ENCODE data around the gene PIPOX.

The PIPOX gene

GRCh38 chr17:29018788-29019474, 24.0 kb upstream of the PIPOX start:
- no peak overlapping the region for H3K4me3 ChIP-seq (replicated peaks; ENCODE audit: low read depth, low read length)

GRCh38 chr17:29019475-29020181, 23.3 kb upstream of the PIPOX start:
- DNase-seq (ENCODE audit: extremely low read depth, low read depth): no peak
- TF ChIP-seq CTCF (IDR thresholded peaks at IDR 0.05; ENCODE audit: low read depth, low read length, missing control alignments): no peak
- no peak overlapping the region for H3K4me3 ChIP-seq (replicated peaks; ENCODE audit: low read depth, low read length)

More at GRCh38 chr17:29018788-29019474, 24.0 kb upstream of the PIPOX start:
- TF ChIP-seq CTCF (IDR thresholded peaks at IDR 0.05; ENCODE audit: low read depth, low read length, missing control alignments): no peak
- no peak for DNase-seq (ENCODE audit: extremely low read depth, low read depth)

- H3K4me3 ChIP-seq (replicated peaks; ENCODE audit: low read depth, low read length): no peak overlapping the region
- DNase-seq (ENCODE audit: extremely low read depth, low read depth): no peak
- no peak for TF ChIP-seq CTCF (IDR thresholded peaks at IDR 0.05; ENCODE audit: low read depth, low read length, missing control alignments)
Observed at GRCh38 chr17:29020576-29020975, 22.4 kb upstream of the PIPOX start.

- no peak for DNase-seq (ENCODE audit: extremely low read depth, low read depth)
- no peak for TF ChIP-seq CTCF (IDR thresholded peaks at IDR 0.05; ENCODE audit: low read depth, low read length, missing control alignments)
- H3K4me3 ChIP-seq (replicated peaks; ENCODE audit: low read depth, low read length): no peak overlapping the region
Observed at GRCh38 chr17:29021226-29021625, 21.7 kb upstream of the PIPOX start.

GRCh38 chr17:29022074-29022473, 20.9 kb upstream of the PIPOX start:
- DNase-seq (ENCODE audit: extremely low read depth, low read depth): no peak
- TF ChIP-seq CTCF (IDR thresholded peaks at IDR 0.05; ENCODE audit: low read depth, low read length, missing control alignments): no peak

GRCh38 chr17:29024316-29024952, 18.5 kb upstream of the PIPOX start:
- no peak for DNase-seq (ENCODE audit: extremely low read depth, low read depth)
- TF ChIP-seq CTCF (IDR thresholded peaks at IDR 0.05; ENCODE audit: low read depth, low read length, missing control alignments): no peak
- no peak overlapping the region for H3K4me3 ChIP-seq (replicated peaks; ENCODE audit: low read depth, low read length)

More at GRCh38 chr17:29022074-29022473, 20.9 kb upstream of the PIPOX start:
- no peak overlapping the region for H3K4me3 ChIP-seq (replicated peaks; ENCODE audit: low read depth, low read length)
